Gastroesophageal sphincter (tissue), 3 donors: ENCODE data around the gene APEH.

Source experiments
- CTCF ChIP-seq, 4 experiments: fragments of 200-600 bp in 2 of 4; fragments of 450-650 bp in 2 of 4; sonication (generic) in 1 of 4; IDR thresholded peaks; one replicate each; pipeline ENCODE4 v1.5.1; 2017 to 2019; ENCODE audit warnings: antibody characterized with exemption in 4 of 4, mild to moderate bottlenecking in 2 of 4, moderate library complexity in 2 of 4
- POLR2A ChIP-seq, 2 donors: fragments of 450-650 bp; IDR thresholded peaks; one replicate each; pipeline ENCODE4 v1.6.1; 2017; ENCODE audit warnings: antibody characterized with exemption in 2 of 2, mild to moderate bottlenecking in 2 of 2, moderate library complexity in 1 of 2
- POLR2AphosphoS5 ChIP-seq: sonication (generic); formaldehyde crosslinking; IDR thresholded peaks from one replicate; pipeline ENCODE4 v1.6.1; 2017; ENCODE audit warnings: antibody characterized with exemption

DNA sequence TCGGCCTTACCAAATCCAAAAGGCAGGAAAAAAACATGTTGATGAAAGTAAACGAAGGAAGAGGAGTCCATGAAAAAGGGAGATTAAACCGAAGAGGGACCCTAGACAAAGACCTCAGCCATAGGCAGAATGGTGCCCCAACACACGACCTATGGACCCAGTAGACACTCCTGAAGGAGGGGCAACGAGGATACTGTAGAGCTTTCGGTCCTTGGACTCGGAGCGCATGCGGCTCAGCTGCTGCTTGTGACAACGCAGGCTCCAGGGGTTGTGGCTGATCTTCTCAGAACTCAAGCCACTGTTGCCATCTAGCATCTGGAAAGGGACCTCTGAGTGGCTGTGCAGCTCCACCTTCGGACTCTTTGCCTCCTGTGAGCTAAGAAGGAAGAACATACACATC lies 58.4 kb downstream of the APEH start:
- no peak for TF ChIP-seq CTCF (IDR thresholded peaks at IDR 0.05)
- TF ChIP-seq POLR2A (IDR thresholded peaks at IDR 0.05) = no peak
- no peak for TF ChIP-seq POLR2AphosphoS5
